ENCODE results near the gene ME2.
A peak's percentile ranks its signal among the peaks of the same experiment; 100 is the strongest.

Gene ME2

DNA sequence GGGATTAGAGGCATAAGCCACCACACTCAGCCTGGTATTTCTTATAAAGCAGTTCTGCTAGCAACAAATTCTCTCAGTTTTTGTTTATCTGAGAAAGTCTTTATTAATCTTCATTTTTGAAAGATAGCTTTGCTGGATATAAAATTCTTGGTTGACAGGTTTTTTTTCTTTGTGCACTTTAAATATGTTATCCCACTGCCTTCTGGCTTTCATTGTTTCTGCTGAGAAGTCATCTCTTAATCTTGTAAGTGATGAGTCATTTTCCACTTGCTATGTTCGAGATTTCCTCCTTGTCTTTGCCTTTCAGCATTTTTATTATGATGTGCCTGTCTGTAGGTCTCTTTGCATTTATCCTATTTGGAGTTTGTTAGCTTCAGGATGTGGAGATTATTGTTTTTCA, 83.1 kb downstream of the ME2 start:
- Histone ChIP-seq H4K20me1 (ENCODE audit: control insufficient read depth, insufficient read depth, low read depth, low read length) (no peaks in the 10 kb centered on the region), H3K9me2 (replicated peaks; ENCODE audit: control insufficient read depth, low read length) (no peaks in the 10 kb centered on the region), H3K4me2 (ENCODE audit: low read length) (no peak overlapping the region), H3K27ac (ENCODE audit: low read depth, low read length) (no peak overlapping the region), H3K79me2 (ENCODE audit: control insufficient read depth, low read length) (no peaks in the 10 kb centered on the region), H3F3A (ENCODE audit: control insufficient read depth, insufficient read depth) (no peaks in the 10 kb centered on the region), H3K27me3 (ENCODE audit: control insufficient read depth, low read length) (no peaks in the 10 kb centered on the region), H3K4me1 (ENCODE audit: control insufficient read depth, low read length) (no peaks in the 10 kb centered on the region), H3K9me3 (ENCODE audit: control insufficient read depth, insufficient read depth, low read length) (peaks cover 9% of the 10 kb centered on the region; the same call in 1 of the 2 replicates), H3K36me3 (ENCODE audit: control insufficient read depth, low read length) (no peaks in the 10 kb centered on the region), H3K4me3 (ENCODE audit: low read length) (no peak overlapping the region)
- no peak for TF ChIP-seq EZH2phosphoT487 (IDR thresholded peaks at IDR 0.05; ENCODE audit: borderline replicate concordance, low read length)
- TF ChIP-seq, protein P1, sequence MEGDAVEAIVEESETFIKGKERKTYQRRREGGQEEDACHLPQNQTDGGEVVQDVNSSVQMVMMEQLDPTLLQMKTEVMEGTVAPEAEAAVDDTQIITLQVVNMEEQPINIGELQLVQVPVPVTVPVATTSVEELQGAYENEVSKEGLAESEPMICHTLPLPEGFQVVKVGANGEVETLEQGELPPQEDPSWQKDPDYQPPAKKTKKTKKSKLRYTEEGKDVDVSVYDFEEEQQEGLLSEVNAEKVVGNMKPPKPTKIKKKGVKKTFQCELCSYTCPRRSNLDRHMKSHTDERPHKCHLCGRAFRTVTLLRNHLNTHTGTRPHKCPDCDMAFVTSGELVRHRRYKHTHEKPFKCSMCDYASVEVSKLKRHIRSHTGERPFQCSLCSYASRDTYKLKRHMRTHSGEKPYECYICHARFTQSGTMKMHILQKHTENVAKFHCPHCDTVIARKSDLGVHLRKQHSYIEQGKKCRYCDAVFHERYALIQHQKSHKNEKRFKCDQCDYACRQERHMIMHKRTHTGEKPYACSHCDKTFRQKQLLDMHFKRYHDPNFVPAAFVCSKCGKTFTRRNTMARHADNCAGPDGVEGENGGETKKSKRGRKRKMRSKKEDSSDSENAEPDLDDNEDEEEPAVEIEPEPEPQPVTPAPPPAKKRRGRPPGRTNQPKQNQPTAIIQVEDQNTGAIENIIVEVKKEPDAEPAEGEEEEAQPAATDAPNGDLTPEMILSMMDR (IDR thresholded peaks at IDR 0.05; ENCODE audit: low read depth, low read length, poor library complexity, severe bottlenecking) = no peak

DNA sequence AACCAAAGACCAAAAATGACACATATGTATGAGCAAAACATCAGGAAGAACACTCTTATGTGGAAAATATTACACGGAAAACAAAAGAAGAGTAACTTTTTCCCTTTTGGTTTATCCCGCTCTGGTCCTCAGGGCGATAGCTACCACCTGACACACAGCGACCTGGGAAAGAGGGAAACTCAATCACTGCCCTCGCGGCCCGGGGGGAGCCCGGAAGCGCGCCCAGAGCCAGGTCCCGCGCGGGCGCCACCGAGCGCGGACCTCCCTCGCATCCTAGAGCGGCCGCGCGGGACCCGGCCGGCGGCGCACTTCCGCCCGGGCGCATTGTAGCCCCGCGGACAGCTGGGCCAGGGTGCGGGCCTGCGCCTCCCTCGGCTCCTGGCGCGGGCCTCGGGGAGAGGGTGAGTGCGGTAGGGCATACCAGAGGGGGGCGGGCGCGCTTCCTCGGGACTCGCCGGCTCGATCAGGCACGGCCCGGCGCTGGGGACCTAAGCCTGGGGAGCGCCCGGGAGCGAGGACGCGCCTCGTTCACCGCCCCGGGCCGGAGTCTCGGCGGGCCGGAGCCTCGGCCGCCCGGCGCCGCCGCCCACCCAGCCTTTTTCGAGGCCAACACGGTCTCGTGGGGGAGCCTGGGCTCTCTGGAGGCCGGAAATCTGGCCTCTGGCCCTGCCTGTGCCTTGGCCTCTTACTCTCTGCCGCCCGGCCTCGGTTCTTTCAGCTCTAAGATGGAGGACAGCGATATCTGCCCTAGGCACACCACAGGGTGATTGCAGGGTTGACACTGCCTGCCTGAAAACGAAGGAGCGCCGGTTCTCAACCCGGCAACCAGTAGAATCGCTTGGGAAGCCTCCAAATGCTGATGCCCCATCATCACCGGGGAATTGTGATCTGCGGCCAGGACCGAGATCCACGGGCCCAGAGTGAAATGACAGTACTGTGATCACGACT, 89.1 kb downstream of the ME2 start, which contains the start of gene ELAC1:
Gene ELAC1, plus strand, starts transcription at position 327 of the 948 bp plus-strand sequence. CDS start 6,365 bp downstream, outside the sequence.
- H3K9me2 ChIP-seq (replicated peaks; ENCODE audit: control insufficient read depth, low read length) = no peaks in the 10 kb centered on the region
- H3K79me2 ChIP-seq (ENCODE audit: control insufficient read depth, low read length) = peaks cover 21% of the 10 kb centered on the region
- no peaks in the 10 kb centered on the region for H3F3A ChIP-seq (ENCODE audit: control insufficient read depth, insufficient read depth)
- H3K4me1 ChIP-seq (ENCODE audit: control insufficient read depth, low read length) = peaks cover 14% of the 10 kb centered on the region
- peak within 1 kb of the TSS; percentile 91 for H3K4me2 ChIP-seq (ENCODE audit: low read length)
- H3K27me3 ChIP-seq (ENCODE audit: control insufficient read depth, low read length) = no peaks in the 10 kb centered on the region
- no peaks in the 10 kb centered on the region; the same call in 1 of the 2 replicates for H3K36me3 ChIP-seq (ENCODE audit: control insufficient read depth, low read length)
- TF ChIP-seq, protein P1 (IDR thresholded peaks at IDR 0.05; ENCODE audit: low read depth, low read length, poor library complexity, severe bottlenecking) = no peak
- no peak for TF ChIP-seq EZH2phosphoT487 (IDR thresholded peaks at IDR 0.05; ENCODE audit: borderline replicate concordance, low read length)
- H4K20me1 ChIP-seq (ENCODE audit: control insufficient read depth, insufficient read depth, low read depth, low read length) = no peaks in the 10 kb centered on the region
- H3K9me3 ChIP-seq (ENCODE audit: control insufficient read depth, insufficient read depth, low read length) = no peaks in the 10 kb centered on the region
- peak within 1 kb of the TSS; percentile 98 for H3K4me3 ChIP-seq (ENCODE audit: low read length)
- H3K27ac ChIP-seq (ENCODE audit: low read depth, low read length) = peak within 1 kb of the TSS; percentile 34; the same call in 1 of the 2 replicates

DNA sequence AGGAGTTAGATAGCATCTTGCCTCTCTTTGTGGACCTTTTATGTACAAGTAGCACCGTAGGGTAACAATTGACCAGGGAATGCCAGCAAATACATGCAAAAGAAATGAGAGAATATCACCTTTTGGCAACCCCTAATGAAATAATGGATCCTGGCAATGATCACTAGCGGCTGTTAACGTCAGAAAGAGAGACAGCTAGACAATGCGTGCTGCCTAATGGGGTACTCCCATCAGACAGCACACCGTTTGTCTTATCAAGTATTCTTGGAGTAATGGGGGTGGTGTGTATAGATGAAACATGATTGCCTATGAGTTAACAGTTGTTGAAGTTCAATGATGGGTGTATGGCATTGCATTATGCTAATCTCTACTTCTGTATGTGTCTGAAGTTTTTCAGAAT, 90.5 kb downstream of the ME2 start:
- Histone ChIP-seq H3K4me3 (ENCODE audit: low read length) (peak overlapping the region; percentile 98), H3K36me3 (ENCODE audit: control insufficient read depth, low read length) (peaks cover 2% of the 10 kb centered on the region), H4K20me1 (ENCODE audit: control insufficient read depth, insufficient read depth, low read depth, low read length) (no peaks in the 10 kb centered on the region), H3K4me1 (ENCODE audit: control insufficient read depth, low read length) (peaks cover 14% of the 10 kb centered on the region), H3K4me2 (ENCODE audit: low read length) (peak overlapping the region; percentile 91), H3K79me2 (ENCODE audit: control insufficient read depth, low read length) (peaks cover 21% of the 10 kb centered on the region), H3K27ac (ENCODE audit: low read depth, low read length) (no peak overlapping the region), H3F3A (ENCODE audit: control insufficient read depth, insufficient read depth) (no peaks in the 10 kb centered on the region), H3K9me2 (replicated peaks; ENCODE audit: control insufficient read depth, low read length) (no peaks in the 10 kb centered on the region), H3K9me3 (ENCODE audit: control insufficient read depth, insufficient read depth, low read length) (no peaks in the 10 kb centered on the region), H3K27me3 (ENCODE audit: control insufficient read depth, low read length) (no peaks in the 10 kb centered on the region)
- TF ChIP-seq, protein P1 (IDR thresholded peaks at IDR 0.05; ENCODE audit: low read depth, low read length, poor library complexity, severe bottlenecking) = no peak
- TF ChIP-seq EZH2phosphoT487 (IDR thresholded peaks at IDR 0.05; ENCODE audit: borderline replicate concordance, low read length) = no peak
